ENCODE results near the gene MESP2. TPM values are rescaled to one million over a fixed set of nuclear protein-coding genes. Genes with fewer than 3 reads are reported as not detected.

MESP2 gene
- total and polyA plus RNA-seq, 4 donors = 0.03 TPM; not detected in 3

DNA sequence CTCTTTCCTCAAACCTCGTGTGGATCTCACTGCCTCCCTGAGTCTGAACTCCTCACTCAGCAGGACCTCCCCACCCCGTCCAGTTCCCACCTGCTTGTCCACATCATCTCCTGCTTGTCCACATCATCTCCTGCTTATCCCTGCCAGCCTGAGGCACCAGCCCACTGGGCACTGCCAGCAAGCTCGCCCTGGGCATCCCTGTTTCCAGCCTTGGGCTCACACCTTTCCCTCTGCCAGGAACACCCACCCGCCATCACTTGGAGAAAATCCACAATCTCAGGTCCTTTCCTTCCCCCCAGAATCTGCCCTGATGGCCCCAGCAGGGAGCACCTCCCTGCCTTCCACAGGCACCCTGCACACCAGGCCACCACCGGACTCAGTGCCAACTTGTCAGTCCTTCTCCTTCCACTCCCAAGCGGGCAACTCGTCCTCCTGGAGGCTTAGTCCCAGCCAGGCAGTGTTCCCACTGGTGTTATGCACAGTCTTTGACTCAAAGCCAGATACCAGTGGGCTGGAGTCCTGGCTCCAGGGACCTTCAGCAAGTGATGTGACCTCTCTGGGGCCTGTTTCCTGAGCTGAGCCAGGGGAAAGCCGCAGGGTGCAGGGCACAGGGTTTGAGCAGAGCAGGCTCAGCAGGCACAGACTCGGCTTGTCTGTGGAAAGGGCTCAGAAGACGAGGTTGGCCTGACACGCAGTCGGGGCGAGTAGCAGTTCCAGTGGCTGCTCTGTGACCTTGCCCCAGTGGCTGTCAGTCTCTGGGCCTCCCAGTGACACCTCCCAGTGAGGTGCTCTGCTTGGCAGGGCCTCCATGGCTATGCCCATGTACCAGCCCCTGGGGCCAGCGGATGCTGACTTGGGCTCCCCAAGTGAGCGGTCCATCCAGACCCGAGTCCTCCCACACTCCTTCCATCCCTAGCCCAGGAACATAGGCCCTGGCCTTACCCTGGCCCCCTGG is 9.5 kb upstream of the MESP2 start:
- Histone ChIP-seq H3K27ac (ENCODE audit: low read depth in 1 of 2, low read length in 2 of 2) (no peak overlapping the region), H3K4me3 (ENCODE audit: low read depth in 1 of 3, low read length in 3 of 3) (no peak overlapping the region), H3K9me3 (ENCODE audit: control insufficient read depth in 4 of 4, low read length in 3 of 4) (no peaks in the 10 kb centered on the region), H3K9ac (ENCODE audit: low read depth in 1 of 2, low read length in 2 of 2) (no peak overlapping the region), H3K36me3 (ENCODE audit: control insufficient read depth in 4 of 4, insufficient read depth in 3 of 4, low read depth in 1 of 4, low read length in 3 of 4) (no peaks in the 10 kb centered on the region), H3K4me1 (ENCODE audit: control insufficient read depth in 4 of 4, insufficient read depth in 4 of 4, low read length in 3 of 4) (peaks cover 10 to 25% (median 21%) of the 10 kb centered on the region in 4 donors), H3K27me3 (ENCODE audit: control insufficient read depth in 4 of 4, insufficient read depth in 4 of 4, low read length in 3 of 4) (no peaks in the 10 kb centered on the region)
- no peak for DNase-seq (ENCODE audit: low spot score)
- WGBS = 90% methylated on average over 16 of the region's 16 CpGs
- no peak for TF ChIP-seq HNF4G (IDR thresholded peaks at IDR 0.05)
- TF ChIP-seq RAD21 (IDR thresholded peaks at IDR 0.05) = no peak
- no peak for TF ChIP-seq FOXA2 (IDR thresholded peaks at IDR 0.05)
- TF ChIP-seq GABPA (IDR thresholded peaks at IDR 0.05 in 1 of 2, conservative IDR thresholded peaks at IDR 0.05 in 1 of 2) = no peak

DNA sequence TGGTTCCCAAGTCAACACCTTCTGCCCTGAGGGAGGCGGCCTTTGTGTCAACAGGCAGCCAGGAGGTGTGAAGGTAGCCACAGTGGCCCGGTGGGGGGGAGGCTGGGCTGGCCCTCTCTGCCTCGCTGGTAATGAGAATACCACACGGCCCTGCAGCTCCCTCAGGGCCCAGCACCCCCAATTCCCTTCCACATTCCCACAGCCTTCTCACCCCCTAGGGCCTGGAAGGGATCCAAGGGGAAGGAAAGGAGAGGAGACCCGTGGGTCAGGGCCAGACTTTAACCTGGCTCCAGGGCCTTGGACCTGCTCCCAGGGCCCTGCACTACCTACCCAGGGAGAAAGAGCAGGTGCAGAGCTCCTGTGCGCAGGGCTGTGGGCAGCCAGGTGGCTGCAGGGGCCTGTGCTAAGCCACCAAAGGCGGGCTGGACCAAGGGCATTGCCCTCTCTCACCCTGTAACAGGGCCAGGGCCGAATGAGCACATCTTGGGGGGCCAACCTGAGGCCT is 8.7 kb upstream of the MESP2 start:
- H3K9me3 ChIP-seq (ENCODE audit: control insufficient read depth in 4 of 4, low read length in 3 of 4) = no peaks in the 10 kb centered on the region
- no peak overlapping the region for H3K4me3 ChIP-seq (ENCODE audit: low read depth in 1 of 3, low read length in 3 of 3)
- H3K9ac ChIP-seq (ENCODE audit: low read depth in 1 of 2, low read length in 2 of 2) = no peak overlapping the region
- WGBS = 55% methylated on average over 8 of the region's 8 CpGs
- no peak overlapping the region for H3K27ac ChIP-seq (ENCODE audit: low read depth in 1 of 2, low read length in 2 of 2)
- no peak for DNase-seq (ENCODE audit: low spot score)
- H3K36me3 ChIP-seq (ENCODE audit: control insufficient read depth in 4 of 4, insufficient read depth in 3 of 4, low read depth in 1 of 4, low read length in 3 of 4) = no peaks in the 10 kb centered on the region
- peaks cover 10 to 22% (median 14%) of the 10 kb centered on the region in 4 donors for H3K4me1 ChIP-seq (ENCODE audit: control insufficient read depth in 4 of 4, insufficient read depth in 4 of 4, low read length in 3 of 4)
- H3K27me3 ChIP-seq (ENCODE audit: control insufficient read depth in 4 of 4, insufficient read depth in 4 of 4, low read length in 3 of 4) = no peaks in the 10 kb centered on the region
- TF ChIP-seq, protein P1, sequence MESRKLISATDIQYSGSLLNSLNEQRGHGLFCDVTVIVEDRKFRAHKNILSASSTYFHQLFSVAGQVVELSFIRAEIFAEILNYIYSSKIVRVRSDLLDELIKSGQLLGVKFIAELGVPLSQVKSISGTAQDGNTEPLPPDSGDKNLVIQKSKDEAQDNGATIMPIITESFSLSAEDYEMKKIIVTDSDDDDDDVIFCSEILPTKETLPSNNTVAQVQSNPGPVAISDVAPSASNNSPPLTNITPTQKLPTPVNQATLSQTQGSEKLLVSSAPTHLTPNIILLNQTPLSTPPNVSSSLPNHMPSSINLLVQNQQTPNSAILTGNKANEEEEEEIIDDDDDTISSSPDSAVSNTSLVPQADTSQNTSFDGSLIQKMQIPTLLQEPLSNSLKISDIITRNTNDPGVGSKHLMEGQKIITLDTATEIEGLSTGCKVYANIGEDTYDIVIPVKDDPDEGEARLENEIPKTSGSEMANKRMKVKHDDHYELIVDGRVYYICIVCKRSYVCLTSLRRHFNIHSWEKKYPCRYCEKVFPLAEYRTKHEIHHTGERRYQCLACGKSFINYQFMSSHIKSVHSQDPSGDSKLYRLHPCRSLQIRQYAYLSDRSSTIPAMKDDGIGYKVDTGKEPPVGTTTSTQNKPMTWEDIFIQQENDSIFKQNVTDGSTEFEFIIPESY (IDR thresholded peaks at IDR 0.05) = no peak
- peak; percentile 39 to 57 for TF ChIP-seq RXRA (IDR thresholded peaks at IDR 0.05)
- TF ChIP-seq, protein P2, sequence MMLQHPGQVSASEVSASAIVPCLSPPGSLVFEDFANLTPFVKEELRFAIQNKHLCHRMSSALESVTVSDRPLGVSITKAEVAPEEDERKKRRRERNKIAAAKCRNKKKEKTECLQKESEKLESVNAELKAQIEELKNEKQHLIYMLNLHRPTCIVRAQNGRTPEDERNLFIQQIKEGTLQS (IDR thresholded peaks at IDR 0.05) = no peak
- TF ChIP-seq, protein P3, sequence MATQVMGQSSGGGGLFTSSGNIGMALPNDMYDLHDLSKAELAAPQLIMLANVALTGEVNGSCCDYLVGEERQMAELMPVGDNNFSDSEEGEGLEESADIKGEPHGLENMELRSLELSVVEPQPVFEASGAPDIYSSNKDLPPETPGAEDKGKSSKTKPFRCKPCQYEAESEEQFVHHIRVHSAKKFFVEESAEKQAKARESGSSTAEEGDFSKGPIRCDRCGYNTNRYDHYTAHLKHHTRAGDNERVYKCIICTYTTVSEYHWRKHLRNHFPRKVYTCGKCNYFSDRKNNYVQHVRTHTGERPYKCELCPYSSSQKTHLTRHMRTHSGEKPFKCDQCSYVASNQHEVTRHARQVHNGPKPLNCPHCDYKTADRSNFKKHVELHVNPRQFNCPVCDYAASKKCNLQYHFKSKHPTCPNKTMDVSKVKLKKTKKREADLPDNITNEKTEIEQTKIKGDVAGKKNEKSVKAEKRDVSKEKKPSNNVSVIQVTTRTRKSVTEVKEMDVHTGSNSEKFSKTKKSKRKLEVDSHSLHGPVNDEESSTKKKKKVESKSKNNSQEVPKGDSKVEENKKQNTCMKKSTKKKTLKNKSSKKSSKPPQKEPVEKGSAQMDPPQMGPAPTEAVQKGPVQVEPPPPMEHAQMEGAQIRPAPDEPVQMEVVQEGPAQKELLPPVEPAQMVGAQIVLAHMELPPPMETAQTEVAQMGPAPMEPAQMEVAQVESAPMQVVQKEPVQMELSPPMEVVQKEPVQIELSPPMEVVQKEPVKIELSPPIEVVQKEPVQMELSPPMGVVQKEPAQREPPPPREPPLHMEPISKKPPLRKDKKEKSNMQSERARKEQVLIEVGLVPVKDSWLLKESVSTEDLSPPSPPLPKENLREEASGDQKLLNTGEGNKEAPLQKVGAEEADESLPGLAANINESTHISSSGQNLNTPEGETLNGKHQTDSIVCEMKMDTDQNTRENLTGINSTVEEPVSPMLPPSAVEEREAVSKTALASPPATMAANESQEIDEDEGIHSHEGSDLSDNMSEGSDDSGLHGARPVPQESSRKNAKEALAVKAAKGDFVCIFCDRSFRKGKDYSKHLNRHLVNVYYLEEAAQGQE (IDR thresholded peaks at IDR 0.05) = no peak
- peak; percentile 82 for TF ChIP-seq NR2F2 (IDR thresholded peaks at IDR 0.05)
- TF ChIP-seq SP1 (IDR thresholded peaks at IDR 0.05) = peak; percentile 65
- peak; percentile 82 to 95 for TF ChIP-seq HNF4A (conservative IDR thresholded peaks at IDR 0.05)
- no peak for TF ChIP-seq YY1 (IDR thresholded peaks at IDR 0.05)
- TF ChIP-seq HNF4G (IDR thresholded peaks at IDR 0.05) = peak; percentile 70
- no peak for TF ChIP-seq RAD21 (IDR thresholded peaks at IDR 0.05)
- no peak for TF ChIP-seq EGR1 (IDR thresholded peaks at IDR 0.05; ENCODE audit: low read depth in 2 of 2)

All from liver (tissue), 9 donors.